Erythroblast (primary cell): ENCODE data around the gene DHH.

Source experiments
- GATA1 ChIP-seq: IDR thresholded peaks from 2 replicates; pipeline ENCODE4 v1.6.1; 2011; ENCODE audit warnings: low read depth, mild to moderate bottlenecking, control low read depth, low read length, moderate library complexity
- POLR2A ChIP-seq: IDR thresholded peaks from 2 replicates; pipeline ENCODE4 v1.6.1; 2011; ENCODE audit warnings: mild to moderate bottlenecking, low read length

DNA sequence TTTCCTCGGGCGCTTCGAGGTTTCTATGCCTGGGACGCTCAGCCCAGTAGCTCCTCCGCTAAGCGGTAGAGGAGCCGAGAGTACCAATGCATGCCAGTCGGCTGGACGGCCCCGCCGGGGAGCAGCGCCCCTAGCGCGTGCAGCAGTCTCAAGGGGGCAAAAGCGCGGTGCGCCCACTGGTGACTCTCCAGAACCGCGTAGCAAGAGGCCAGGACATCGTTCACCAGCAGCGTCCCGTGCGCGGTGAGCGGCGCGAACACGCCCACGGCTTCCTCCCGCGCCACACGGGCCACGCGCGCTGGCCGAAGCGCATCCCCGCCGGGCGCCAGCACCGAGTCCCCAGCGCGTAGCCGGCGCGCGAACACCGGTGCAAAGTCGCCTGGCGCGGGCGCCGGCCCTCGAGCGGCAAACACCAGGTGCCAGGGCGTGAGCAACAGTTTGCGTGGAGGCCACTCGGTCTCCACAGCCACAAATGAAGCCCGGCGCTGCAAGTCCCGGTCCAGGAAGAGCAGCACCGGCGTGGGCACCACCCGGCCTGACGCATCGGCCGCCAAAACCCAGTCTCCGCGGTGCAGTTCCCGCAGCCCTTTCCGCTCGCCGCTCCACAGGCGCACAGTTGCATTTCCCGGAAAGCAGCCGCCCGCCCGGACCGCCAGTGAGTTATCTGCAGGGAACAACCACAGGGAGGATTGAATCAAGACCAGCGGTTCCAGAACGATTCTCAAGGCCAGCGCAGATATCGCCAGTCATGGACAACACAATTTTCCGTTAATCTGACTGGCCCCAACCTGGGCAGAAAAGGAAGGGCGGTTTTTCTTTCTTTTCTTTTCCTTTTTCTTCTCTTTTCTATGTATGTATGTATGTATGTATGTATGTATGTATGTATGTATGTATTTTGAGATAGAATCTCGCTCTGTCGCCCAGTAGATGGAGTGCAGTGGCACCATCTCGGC lies 4.5 kb downstream of the DHH start:
- TF ChIP-seq POLR2A (no peak), GATA1 (no peak)
